GM12872 (cell line): Measurements from ENCODE around the gene STRN4.

ENCODE experiments used
- CTCF ChIP-seq: IDR thresholded peaks from 3 replicates; pipeline ENCODE4 v1.5.1; 2011; ENCODE audit warnings: low read depth, mild to moderate bottlenecking, low read length, moderate library complexity; ENCODE audit not compliant: insufficient read depth

STRN4 gene

GRCh38 chr19:46728693-46729339, 17.4 kb downstream of the STRN4 start:
- TF ChIP-seq CTCF: peak; percentile 97

- no peak for TF ChIP-seq CTCF
Observed at GRCh38 chr19:46728208-46728607, 18.0 kb downstream of the STRN4 start.

- TF ChIP-seq CTCF: no peak
Observed at GRCh38 chr19:46727757-46728156, 18.5 kb downstream of the STRN4 start.

- no peak for TF ChIP-seq CTCF
Observed at GRCh38 chr19:46726971-46727501, 19.2 kb downstream of the STRN4 start.

GRCh38 chr19:46726551-46726950, 19.7 kb downstream of the STRN4 start:
- TF ChIP-seq CTCF: no peak

GRCh38 chr19:46725859-46726393, 20.3 kb downstream of the STRN4 start:
- no peak for TF ChIP-seq CTCF

- no peak for TF ChIP-seq CTCF
Observed at GRCh38 chr19:46725036-46725820, 21.0 kb downstream of the STRN4 start.
